OCI-LY7 (cell line): Measurements from ENCODE around the gene CDH1. TPM values are rescaled to one million over a fixed set of nuclear protein-coding genes. Genes with fewer than 3 reads are reported as not detected.
A peak's percentile ranks its signal among the peaks of the same experiment; 100 is the strongest.

Source experiments
- BruUV-seq: library from RNA; stranded (reverse); fragments of 400-500 nt; replicated peaks from 2 replicates; lab custom pipeline; 2021; lab: Mats Ljungman, UMichigan
- CTCF ChIA-PET: fragments of 300-600 bp; sonication (Branson Sonifier 250); formaldehyde crosslinking; loops from one replicate; lab custom pipeline; 2022; ENCODE audit warnings: antibody characterized with exemption; ENCODE audit not compliant: unreplicated experiment; lab: Charles Lee
- POLR2A ChIA-PET: fragments of 300-600 bp; sonication (Branson Sonifier 250); formaldehyde crosslinking; loops from one replicate; lab custom pipeline; 2022; ENCODE audit warnings: antibody characterized with exemption; lab: Charles Lee
- DNase-seq: peaks from one replicate; pipeline ENCODE4 v3.0.0-alpha.2; 2015; ENCODE audit warnings: low spot score
- H2AFZ ChIP-seq: fragments of 200-600 bp; sonication (generic), shearing (Covaris generic); 2 replicates; pipeline ENCODE4 v1.6.1; 2014; ENCODE audit warnings: mild to moderate bottlenecking, antibody characterized with exemption, low read length, moderate library complexity
- H3K27ac ChIP-seq: fragments of 200-600 bp; sonication (generic); 2 replicates; pipeline ENCODE4 v1.5.1; 2014; ENCODE audit warnings: mixed run types, low read depth, mild to moderate bottlenecking, moderate library complexity, low read length, inconsistent platforms; ENCODE audit not compliant: poor library complexity, severe bottlenecking
- H3K36me3 ChIP-seq: fragments of 200-600 bp; sonication (generic); 2 replicates; pipeline ENCODE4 v1.6.1; 2014; ENCODE audit warnings: mild to moderate bottlenecking, antibody characterized with exemption, low read length, moderate library complexity, mixed read lengths; ENCODE audit not compliant: insufficient read depth
- H3K4me1 ChIP-seq: fragments of 200-600 bp; sonication (generic); 2 replicates; pipeline ENCODE4 v1.5.1; 2014; ENCODE audit warnings: mild to moderate bottlenecking, low read length; ENCODE audit not compliant: insufficient read depth, poor library complexity, severe bottlenecking
- H3K4me2 ChIP-seq: fragments of 200-600 bp; sonication (generic); 2 replicates; pipeline ENCODE4 v1.6.1; 2014; ENCODE audit warnings: mild to moderate bottlenecking, low read length
- H3K4me3 ChIP-seq: fragments of 200-600 bp; sonication (generic); 2 replicates; pipeline ENCODE4 v1.5.1; 2014; ENCODE audit warnings: mild to moderate bottlenecking, low read depth, low read length; ENCODE audit not compliant: poor library complexity, severe bottlenecking
- H3K79me2 ChIP-seq: fragments of 200-600 bp; sonication (generic); 2 replicates; pipeline ENCODE4 v1.6.1; 2016; ENCODE audit warnings: low read depth, mild to moderate bottlenecking, low read length, moderate library complexity, mixed read lengths; ENCODE audit not compliant: insufficient read depth
- H3K9me2 ChIP-seq: fragments of 200-600 bp; sonication (generic); 2 replicates; pipeline ENCODE4 v1.6.1; 2016; ENCODE audit warnings: mild to moderate bottlenecking, low read length, mixed read lengths; ENCODE audit not compliant: insufficient read depth
- H3K9me3 ChIP-seq: fragments of 200-600 bp; sonication (generic); 2 replicates; pipeline ENCODE4 v1.6.1; 2014; ENCODE audit warnings: mild to moderate bottlenecking, mixed run types, low read length, mixed read lengths
- H4K20me1 ChIP-seq: fragments of 200-600 bp; sonication (generic); 2 replicates; pipeline ENCODE4 v1.6.1; 2014; ENCODE audit warnings: mild to moderate bottlenecking, antibody characterized with exemption, low read length, moderate library complexity, mixed read lengths; ENCODE audit not compliant: insufficient read depth
- EZH2phosphoT487 ChIP-seq: fragments of 200-600 bp; sonication (generic); IDR thresholded peaks from 2 replicates; pipeline ENCODE4 v1.6.1; 2018; ENCODE audit warnings: low read depth, borderline replicate concordance, mild to moderate bottlenecking, mixed run types, antibody characterized with exemption, low read length, moderate library complexity, mixed read lengths
- intact Hi-C: fragments of 100-400 bp; cut with micrococcal nuclease; formaldehyde crosslinking; loops from one replicate; pipeline ENCODE4 v1.10.0; 2022; ENCODE audit not compliant: unreplicated experiment
- total RNA-seq, 2 experiments: library from RNA; depleted of rRNA in 1 of 2; stranded (reverse); fragments of >200 nt in 1 of 2; shearing (Covaris generic) in 1 of 2; gene quantifications; 2 replicates each; pipeline ENCODE4 v1.2.3, GENCODE V29; 2014 to 2022
- TF ChIP-seq, protein P1 (sequence below): fragments of 200-600 bp; sonication (generic); conservative IDR thresholded peaks from 2 replicates; pipeline ENCODE4 v1.5.1; 2014; ENCODE audit warnings: mild to moderate bottlenecking, antibody characterized with exemption, low read length, moderate library complexity, mixed read lengths

CDH1 gene
- total RNA-seq, 2 experiments from 2014 or later = not detected

DNA sequence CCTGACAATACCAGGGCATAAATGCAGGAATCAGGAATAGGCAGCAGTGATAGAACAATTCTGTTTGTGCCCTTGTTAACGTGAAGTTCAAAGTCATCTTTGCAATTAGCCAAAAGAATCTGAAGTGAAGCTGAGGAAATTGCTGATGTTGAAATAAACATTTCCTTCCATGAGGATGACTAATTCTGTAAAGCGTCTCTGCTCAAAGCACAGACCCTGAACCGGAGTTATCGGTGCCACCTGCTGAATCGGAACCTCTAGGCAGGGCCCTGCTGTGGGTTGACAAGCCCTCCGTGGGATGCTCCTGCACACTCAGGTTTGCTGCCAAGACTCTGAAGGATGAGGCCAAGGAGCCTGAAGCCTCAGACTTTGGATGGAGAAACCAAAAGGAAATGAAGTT lies 37.0 kb upstream of the CDH1 start:
- Histone ChIP-seq H3K4me2 (no peak overlapping the region), H2AFZ (no peak overlapping the region), H3K4me3 (no peak overlapping the region), H3K4me1 (no peaks in the 10 kb centered on the region), H3K27ac (no peak overlapping the region), H3K79me2 (no peaks in the 10 kb centered on the region), H3K9me3 (no peaks in the 10 kb centered on the region), H4K20me1 (no peaks in the 10 kb centered on the region), H3K9me2 (no peaks in the 10 kb centered on the region), H3K36me3 (no peaks in the 10 kb centered on the region)
- POLR2A ChIA-PET = no interaction called here
- intact Hi-C loops = no loop called here
- TF ChIP-seq, protein P1, sequence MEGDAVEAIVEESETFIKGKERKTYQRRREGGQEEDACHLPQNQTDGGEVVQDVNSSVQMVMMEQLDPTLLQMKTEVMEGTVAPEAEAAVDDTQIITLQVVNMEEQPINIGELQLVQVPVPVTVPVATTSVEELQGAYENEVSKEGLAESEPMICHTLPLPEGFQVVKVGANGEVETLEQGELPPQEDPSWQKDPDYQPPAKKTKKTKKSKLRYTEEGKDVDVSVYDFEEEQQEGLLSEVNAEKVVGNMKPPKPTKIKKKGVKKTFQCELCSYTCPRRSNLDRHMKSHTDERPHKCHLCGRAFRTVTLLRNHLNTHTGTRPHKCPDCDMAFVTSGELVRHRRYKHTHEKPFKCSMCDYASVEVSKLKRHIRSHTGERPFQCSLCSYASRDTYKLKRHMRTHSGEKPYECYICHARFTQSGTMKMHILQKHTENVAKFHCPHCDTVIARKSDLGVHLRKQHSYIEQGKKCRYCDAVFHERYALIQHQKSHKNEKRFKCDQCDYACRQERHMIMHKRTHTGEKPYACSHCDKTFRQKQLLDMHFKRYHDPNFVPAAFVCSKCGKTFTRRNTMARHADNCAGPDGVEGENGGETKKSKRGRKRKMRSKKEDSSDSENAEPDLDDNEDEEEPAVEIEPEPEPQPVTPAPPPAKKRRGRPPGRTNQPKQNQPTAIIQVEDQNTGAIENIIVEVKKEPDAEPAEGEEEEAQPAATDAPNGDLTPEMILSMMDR = no peak
- TF ChIP-seq EZH2phosphoT487 = no peak
- no TSS peak for BruUV-seq
- CTCF ChIA-PET = no interaction called here
- DNase-seq = no peak

DNA sequence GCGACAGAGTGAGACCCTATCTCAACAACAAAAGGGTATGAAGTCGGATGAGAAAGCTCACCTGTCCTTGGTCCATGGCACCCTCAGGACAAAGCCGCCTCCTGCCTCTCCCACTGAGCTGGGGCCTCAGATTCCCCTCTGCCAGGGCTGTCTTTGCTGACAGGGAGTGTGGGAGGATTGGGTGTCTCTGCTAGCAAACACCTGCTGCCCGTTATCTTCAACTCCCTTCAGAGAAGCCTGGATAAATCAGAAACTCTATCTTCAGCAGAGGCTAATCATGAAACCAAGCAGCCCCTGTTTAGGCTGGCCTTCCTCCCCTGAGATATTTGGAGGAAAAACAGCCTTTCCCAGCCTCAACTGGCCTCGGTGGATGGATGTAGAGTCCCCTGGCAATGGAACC lies 36.3 kb upstream of the CDH1 start:
- no TSS peak for BruUV-seq
- TF ChIP-seq, protein P1 = no peak
- TF ChIP-seq EZH2phosphoT487 = no peak
- no peaks in the 10 kb centered on the region for H3K79me2 ChIP-seq
- ChIA-PET CTCF (no interaction called here), POLR2A (no interaction called here)
- H3K36me3 ChIP-seq = no peaks in the 10 kb centered on the region
- H3K4me3 ChIP-seq = no peak overlapping the region
- intact Hi-C loops = no loop called here
- H3K9me3 ChIP-seq = no peaks in the 10 kb centered on the region
- no peaks in the 10 kb centered on the region for H3K4me1 ChIP-seq
- no peaks in the 10 kb centered on the region for H3K9me2 ChIP-seq
- H3K27ac ChIP-seq = no peak overlapping the region
- H2AFZ ChIP-seq = no peak overlapping the region
- no peak for DNase-seq
- H4K20me1 ChIP-seq = no peaks in the 10 kb centered on the region
- H3K4me2 ChIP-seq = no peak overlapping the region

DNA sequence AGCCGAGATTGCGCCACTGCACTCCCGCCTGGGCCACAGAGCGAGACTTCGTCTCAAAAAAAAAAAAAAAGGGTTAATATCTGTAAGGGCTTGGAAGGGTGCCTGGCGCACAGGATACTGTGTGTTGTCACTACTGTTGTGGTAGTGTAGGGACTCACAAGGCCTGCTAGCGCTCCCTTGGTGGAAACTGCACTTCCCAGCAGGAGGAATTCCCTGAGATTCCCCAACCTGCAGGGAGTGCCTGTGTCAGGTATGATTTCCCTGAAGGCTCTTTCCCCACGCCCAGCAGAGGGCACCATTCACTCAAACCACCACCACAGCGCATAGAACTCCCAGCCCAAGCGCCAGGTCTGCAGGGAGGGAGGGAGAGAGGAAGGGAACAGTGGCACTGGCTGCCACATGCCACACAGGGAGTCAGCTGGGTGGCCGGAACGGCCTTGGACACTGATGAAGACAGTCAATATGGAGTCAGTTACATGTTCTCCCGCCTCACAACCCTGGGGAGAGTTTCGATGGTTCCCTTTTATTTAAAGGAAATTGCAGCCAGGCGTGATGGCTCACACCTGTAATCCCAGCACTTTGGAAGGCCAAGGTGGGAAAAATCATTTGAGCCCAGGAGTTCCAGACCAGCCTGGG lies 32.7 kb upstream of the CDH1 start:
- no TSS peak for BruUV-seq
- H3K9me2 ChIP-seq = no peaks in the 10 kb centered on the region
- TF ChIP-seq, protein P1 = peak; percentile 82
- no peak for TF ChIP-seq EZH2phosphoT487
- H2AFZ ChIP-seq = no peak overlapping the region
- no peak overlapping the region for H3K4me3 ChIP-seq
- H3K9me3 ChIP-seq = no peaks in the 10 kb centered on the region
- peak; percentile 59 for DNase-seq
- no peaks in the 10 kb centered on the region for H3K79me2 ChIP-seq
- POLR2A ChIA-PET = no interaction called here
- CTCF ChIA-PET = no interaction called here
- H3K36me3 ChIP-seq = no peaks in the 10 kb centered on the region
- intact Hi-C loops = loop anchor here (1.0 to 2.0 kb wide), 2 partner anchors 96 to 176 kb away; no protein-coding TSS in a partner anchor
- no peaks in the 10 kb centered on the region for H4K20me1 ChIP-seq
- H3K27ac ChIP-seq = no peak overlapping the region
- no peaks in the 10 kb centered on the region for H3K4me1 ChIP-seq
- H3K4me2 ChIP-seq = no peak overlapping the region
